K562 (cell line): ENCODE data around the gene HIP1R. TPM values are rescaled to one million over a fixed set of nuclear protein-coding genes. Genes with fewer than 3 reads are reported as not detected.

ENCODE experiments used
- ATAC-seq: fragments of 200-7000 bp; cut with Tn5 transposase; 3 replicates; pipeline ENCODE4 v1.9.1; 2020; ENCODE audit warnings: moderate library complexity
- BruUV-seq: library from RNA; stranded (reverse); fragments of 400-500 nt; replicated peaks from 2 replicates; lab custom pipeline; 2021; lab: Mats Ljungman, UMichigan
- CTCF ChIA-PET: fragments of 300-600 bp; formaldehyde crosslinking; extraction: SDS; loops from one replicate; lab custom pipeline; 2021; ENCODE audit warnings: low intra/inter-chr PET ratio; lab: Yijun Ruan, JAX
- POLR2A ChIA-PET: fragments of 300-600, 350-650 bp; sonication (Branson Sonifier 250); formaldehyde crosslinking; extraction: SDS; loops from one replicate; lab custom pipeline; 2021; ENCODE audit warnings: antibody characterized with exemption, inconsistent platforms; lab: Yijun Ruan, JAX
- DNase-seq, 4 experiments: peaks; one replicate each; pipeline versions ENCODE4 v3.0.0 to v3.0.0-alpha.2; 2011 to 2018; ENCODE audit warnings: low spot score in 3 of 4, mixed read lengths in 3 of 4; ENCODE audit errors: extremely low read depth in 1 of 4
- FAIRE-seq: peaks from 2 replicates; lab custom pipeline; 2011; peaks lifted over from hg19 to GRCh38; lab: Jason Lieb, UNC
- H2AFZ ChIP-seq: 2 replicates; pipeline ENCODE4 v1.6.0; 2011; ENCODE audit warnings: low read depth, low read length, control low read depth, inconsistent platforms
- H3K27ac ChIP-seq: fragments of 200-600 bp; 3 replicates; pipeline ENCODE4 v1.8.0; 2011; ENCODE audit warnings: low read depth, mild to moderate bottlenecking, control low read depth, inconsistent platforms, low read length, moderate library complexity, mixed read lengths; ENCODE audit errors: extremely low read depth
- H3K27me3 ChIP-seq, 2 experiments: fragments of 300-600 bp in 1 of 2; 2 replicates in 1 of 2; 3 replicates in 1 of 2; pipeline versions ENCODE4 v1.6.0 to v1.8.0; 2011; ENCODE audit warnings: inconsistent platforms in 2 of 2, low read length in 2 of 2, mild to moderate bottlenecking in 1 of 2, mixed read lengths in 1 of 2, moderate library complexity in 1 of 2; ENCODE audit not compliant: control insufficient read depth in 2 of 2, insufficient read depth in 2 of 2
- H3K36me3 ChIP-seq: fragments of 300-600 bp; 3 replicates; pipeline ENCODE4 v1.8.0; 2011; ENCODE audit warnings: mild to moderate bottlenecking, low read length, inconsistent platforms; ENCODE audit not compliant: control insufficient read depth, insufficient read depth
- H3K4me1 ChIP-seq, 2 experiments: fragments of 200-600 bp in 1 of 2; replicated peaks in 1 of 2; 2 replicates in 1 of 2; 3 replicates in 1 of 2; pipeline versions ENCODE4 v1.5.1 to v1.8.0; 2011; ENCODE audit warnings: inconsistent platforms in 2 of 2, low read length in 2 of 2, mild to moderate bottlenecking in 1 of 2, mixed read lengths in 1 of 2, moderate library complexity in 1 of 2; ENCODE audit not compliant: control insufficient read depth in 2 of 2, insufficient read depth in 2 of 2
- H3K4me2 ChIP-seq: 2 replicates; pipeline ENCODE4 v1.6.1; 2011; ENCODE audit warnings: low read length, control low read depth, inconsistent platforms, mixed read lengths; ENCODE audit not compliant: insufficient read depth
- H3K4me3 ChIP-seq: fragments of 200-600 bp; sonication (generic), shearing (Covaris generic); 2 replicates; pipeline ENCODE4 v1.5.1; 2016; ENCODE audit warnings: control low read depth, inconsistent platforms
- H3K79me2 ChIP-seq: fragments of 200-600 bp; 3 replicates; pipeline ENCODE4 v1.8.0; 2011; ENCODE audit warnings: low read length, inconsistent platforms; ENCODE audit not compliant: control insufficient read depth, insufficient read depth
- H3K9ac ChIP-seq, 2 experiments: 2 replicates each; pipeline versions ENCODE4 v1.6.0 to v1.6.1; 2011; ENCODE audit warnings: low read depth in 2 of 2, low read length in 2 of 2, control low read depth in 1 of 2, inconsistent platforms in 1 of 2, mild to moderate bottlenecking in 1 of 2, mixed read lengths in 1 of 2; ENCODE audit not compliant: insufficient read depth in 1 of 2
- H3K9me1 ChIP-seq: one replicate; pipeline ENCODE4 v1.6.0; 2011; ENCODE audit warnings: inconsistent platforms, mild to moderate bottlenecking, low read length, moderate library complexity; ENCODE audit not compliant: control insufficient read depth, insufficient read depth
- H3K9me3 ChIP-seq: replicated peaks from 2 replicates; pipeline ENCODE4 v1.5.1; 2011; ENCODE audit warnings: low read depth, low read length, inconsistent platforms; ENCODE audit not compliant: control insufficient read depth, insufficient read depth
- H4K20me1 ChIP-seq: replicated peaks from 2 replicates; pipeline ENCODE4 v1.6.1; 2011; ENCODE audit warnings: low read length, inconsistent platforms, mixed read lengths; ENCODE audit not compliant: control insufficient read depth, insufficient read depth
- BRD9 ChIP-seq: fragments of 450-650 bp; IDR thresholded peaks from 2 replicates; pipeline ENCODE4 v1.6.1; 2018; ENCODE audit warnings: low read depth; ENCODE audit not compliant: partially characterized antibody
- DNMT1 ChIP-seq: fragments of 450-650 bp; IDR thresholded peaks from 2 replicates; pipeline ENCODE4 v1.6.1; 2016; ENCODE audit warnings: antibody characterized with exemption, mild to moderate bottlenecking
- PCBP2 ChIP-seq: fragments of 200-400 bp; formaldehyde crosslinking; IDR thresholded peaks from 2 replicates; pipeline ENCODE4 v1.6.1; 2018; ENCODE audit warnings: low read length, low read depth, mild to moderate bottlenecking, moderate library complexity; ENCODE audit not compliant: poor library complexity, severe bottlenecking
- ZNF121 ChIP-seq: sonication (generic); formaldehyde crosslinking; conservative IDR thresholded peaks from 2 replicates; pipeline ENCODE4 v1.8.0; 2022; ENCODE audit warnings: missing genetic modification reagents
- ZNF232 ChIP-seq: sonication (generic); formaldehyde crosslinking; IDR thresholded peaks from 2 replicates; pipeline ENCODE4 v1.8.0; 2022; ENCODE audit warnings: mild to moderate bottlenecking, missing genetic modification reagents
- ZNF639 ChIP-seq, 2 experiments: fragments of 200-800 bp in 1 of 2; sonication (Bioruptor generic) in 1 of 2; sonication (generic) in 1 of 2; formaldehyde crosslinking in 1 of 2; IDR thresholded peaks in 1 of 2; conservative IDR thresholded peaks in 1 of 2; 2 replicates each; pipeline versions ENCODE4 v1.5.0 to v1.6.1; 2016 to 2020; ENCODE audit warnings: missing compliant biosample characterization in 1 of 2, missing genetic modification characterization in 1 of 2, missing genetic modification reagents in 1 of 2
- ZNF75A ChIP-seq: fragments of 450-650 bp; formaldehyde crosslinking; IDR thresholded peaks from 2 replicates; pipeline ENCODE4 v1.4.0; 2020; ENCODE audit warnings: mild to moderate bottlenecking
- WGBS: fragments of 100-300 bp; shearing (Covaris generic); methylation state at CpG from one replicate; pipeline ENCODE4 v1.1.6; 2016; ENCODE audit warnings: low coverage, mixed read lengths; ENCODE audit not compliant: insufficient coverage; ENCODE audit errors: missing lambda C conversion rate; 5-methylcytosine and 5-hydroxymethylcytosine counted together
- in situ Hi-C: fragments of 300-500 bp; cut with MboI; formaldehyde crosslinking; loops from 4 replicates; pipeline ENCODE4 v1.15.0; 2018; ENCODE audit warnings: inconsistent platforms, mixed read lengths
- intact Hi-C: fragments of 100-400 bp; cut with micrococcal nuclease; formaldehyde crosslinking; loops from 2 replicates; pipeline ENCODE4 v1.14.2; 2022
- polyA plus RNA-seq, 8 experiments: library from polyadenylated mRNA; depleted of rRNA in 4 of 8; stranded (reverse) in 5 of 8; unstranded in 3 of 8; fragments of >200 nt; fragmentation: Nextera tagmentation in 2 of 8; fragmentation: Illumina TruSeq in 1 of 8; extraction: Ambion mirVana in 2 of 8; extraction: Trizol in 1 of 8; gene quantifications; 2 replicates each; pipeline versions ENCODE4 v1.2.1 to v1.2.3, GENCODE V29; 2011 to 2014; ENCODE audit warnings: inconsistent platforms in 1 of 8, missing spikeins in 1 of 8
- total RNA-seq, 7 experiments: library from RNA; depleted of rRNA in 6 of 7; stranded (reverse); fragments of >200 nt in 6 of 7; fragmentation: Illumina TruSeq in 2 of 7; extraction: Trizol in 2 of 7; gene quantifications; 2 replicates each; pipeline versions ENCODE4 v1.2.1 to v1.2.3, GENCODE V29; 2011 to 2021; ENCODE audit warnings: low replicate concordance in 1 of 7

HIP1R gene
- total and polyA plus RNA-seq, 9 of the 15 experiments (the other 6 are each of a cell fraction or from before 2014, with no cell fraction given): 0.15 to 31.0 (median 14.2) TPM

DNA sequence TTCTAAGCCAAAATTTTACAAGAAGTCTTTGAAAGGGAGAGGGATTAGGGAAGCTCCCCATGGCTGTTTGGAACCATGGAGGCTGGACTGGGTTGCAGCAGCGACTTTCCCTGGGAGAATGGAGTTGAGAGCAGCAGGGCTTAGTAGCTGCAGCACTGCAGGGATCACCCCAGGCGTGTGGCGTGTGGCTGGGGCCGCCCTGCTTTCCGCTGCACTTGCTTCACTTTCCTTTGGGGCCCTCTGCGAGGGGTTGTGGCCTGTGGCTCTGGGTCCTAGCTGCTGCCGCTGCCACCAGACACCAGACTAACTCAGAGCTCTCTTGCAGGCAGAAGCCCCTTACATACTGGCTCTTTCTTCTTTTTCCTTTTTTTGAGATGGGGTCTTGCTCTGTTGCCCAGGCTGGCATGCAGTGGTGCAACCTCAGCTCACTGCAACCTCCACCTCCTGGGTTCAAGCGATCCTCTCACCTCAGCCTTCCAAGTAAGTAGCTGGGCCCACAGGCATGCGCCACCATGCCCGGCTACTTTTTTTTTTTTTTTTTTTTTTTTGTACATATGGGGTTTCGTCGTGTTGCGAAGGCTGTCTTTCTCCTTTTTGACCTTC, 35.5 kb upstream of the HIP1R start:
- Histone ChIP-seq H3K9me1 (no peaks in the 10 kb centered on the region), H3K9ac (0 out of 4 replicates have a peak overlapping the region, but pooled peaks of 1 of the 2 experiments have one; percentile 31), H3K4me2 (no peak overlapping the region), H3K9me3 (no peaks in the 10 kb centered on the region), H3K79me2 (no peaks in the 10 kb centered on the region), H3K36me3 (no peaks in the 10 kb centered on the region), H3K27me3 (no peaks in the 10 kb centered on the region), H3K27ac (no peak overlapping the region), H3K4me1 (no peaks in the 10 kb centered on the region), H3K4me3 (no peak overlapping the region), H4K20me1 (no peaks in the 10 kb centered on the region), H2AFZ (no peak overlapping the region)
- POLR2A ChIA-PET: interaction anchor here (0.5 to 1.0 kb wide), 3 partner anchors 11 to 417 kb away, joined by 3 to 5 read pairs (median 3); no protein-coding TSS in a partner anchor
- DNase-seq (no peak), ATAC-seq (no peak; the same call in 2 of the 3 replicates), FAIRE-seq (no peak)
- no TSS peak for BruUV-seq
- in situ Hi-C loops: no loop called here
- 57% methylated on average over 7 of the region's 13 CpGs for WGBS
- intact Hi-C loops: loop anchor here (10.0 kb wide), 1 partner anchor 45 kb away; no protein-coding TSS in a partner anchor
- CTCF ChIA-PET: no interaction called here
- no peak for TF ChIP-seq PCBP2
- no peak for TF ChIP-seq ZNF232 (CRISPR knock-in tag)
- no peak for TF ChIP-seq DNMT1
- peak; percentile 81 for TF ChIP-seq ZNF121 (CRISPR knock-in tag)
- TF ChIP-seq BRD9: no peak
- no peak for TF ChIP-seq ZNF75A (CRISPR knock-in tag)
- no peak for TF ChIP-seq ZNF639 (CRISPR knock-in tag; conservative IDR thresholded peaks at IDR 0.05 in 1 of 2, IDR thresholded peaks at IDR 0.05 in 1 of 2)
